Activated gamma-delta T cell (primary cell): Measurements from ENCODE around the gene MYOZ2.

Source experiments
- DNase-seq: peaks from one replicate; lab custom pipeline; 2025; lab: John Stamatoyannopoulos, UW
- total RNA-seq, 2 donors: gene quantifications; one replicate each; lab custom pipeline; 2026; lab: John Stamatoyannopoulos, UW

MYOZ2 gene
- 0 to 0.13 reads per million in 2 donors for total RNA-seq

- no peak for DNase-seq
Measured at GRCh38 chr4:119135721-119136121, at the start of gene MYOZ2. MYOZ2 (plus strand) TSS chr4:119135832; CDS start chr4:119136526, 694 bp downstream.

- no peak for DNase-seq
Measured at GRCh38 chr4:119087121-119087520, 48.5 kb upstream of the MYOZ2 start.

DNA sequence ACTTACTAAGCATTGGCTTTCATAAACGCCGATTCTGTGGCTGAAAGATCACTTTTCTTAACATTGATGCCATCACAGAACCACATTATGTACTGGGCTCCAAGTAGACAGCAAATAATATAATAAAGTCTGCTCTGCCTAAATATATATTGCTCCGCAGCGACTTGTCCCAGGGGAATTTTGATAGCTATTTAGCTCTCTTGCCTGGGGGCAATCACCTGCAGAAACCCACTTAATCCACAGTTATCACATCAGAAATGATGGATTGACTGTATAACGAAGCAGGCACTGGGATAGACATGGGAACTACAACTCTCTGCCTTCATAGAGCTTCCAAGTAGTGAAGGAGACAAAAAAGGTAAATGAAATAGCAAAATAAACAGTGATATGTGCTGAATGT is 48.0 kb upstream of the MYOZ2 start:
- DNase-seq: no peak

DNA sequence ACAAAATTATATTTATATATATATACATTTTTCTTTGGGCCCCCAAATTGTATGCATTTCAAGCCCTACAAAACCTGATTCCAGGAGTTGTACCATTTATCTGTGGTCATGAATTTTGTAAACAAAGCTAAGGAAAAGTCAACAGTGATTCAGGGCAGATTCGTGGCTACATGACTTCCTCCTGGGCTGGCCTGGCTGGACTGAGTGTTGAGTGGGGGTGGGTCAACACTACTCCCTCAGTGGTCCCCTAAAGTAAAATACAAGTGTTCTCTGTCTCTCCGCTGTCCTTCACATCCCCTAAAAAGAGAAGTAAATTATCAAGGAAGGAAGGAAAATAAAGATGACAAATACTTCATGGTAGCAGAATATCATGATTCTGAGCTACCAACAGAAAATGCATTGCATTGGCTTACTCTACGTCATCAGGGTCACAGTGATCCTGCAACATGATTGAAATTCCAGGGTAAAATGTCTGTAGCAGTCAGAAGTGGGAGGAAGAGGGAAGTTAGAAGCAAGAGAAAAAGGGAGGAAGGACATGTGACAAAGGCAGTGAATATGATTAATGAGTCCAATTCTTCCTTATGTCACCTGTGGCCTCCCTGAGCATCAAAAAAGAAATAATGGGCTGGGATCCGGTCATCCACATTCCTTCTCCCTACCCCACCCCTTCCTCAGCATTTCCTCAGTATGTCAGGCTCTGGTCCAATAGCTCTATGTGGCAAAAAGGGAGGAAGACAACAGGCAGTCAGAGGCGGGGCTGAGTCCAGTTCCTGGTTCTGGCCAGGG is 42.4 kb upstream of the MYOZ2 start:
- DNase-seq: no peak

- no peak for DNase-seq
Measured at GRCh38 chr4:119097282-119097900, 38.2 kb upstream of the MYOZ2 start.

GRCh38 chr4:119098306-119098705 is 37.3 kb upstream of the MYOZ2 start:
- no peak for DNase-seq

DNA sequence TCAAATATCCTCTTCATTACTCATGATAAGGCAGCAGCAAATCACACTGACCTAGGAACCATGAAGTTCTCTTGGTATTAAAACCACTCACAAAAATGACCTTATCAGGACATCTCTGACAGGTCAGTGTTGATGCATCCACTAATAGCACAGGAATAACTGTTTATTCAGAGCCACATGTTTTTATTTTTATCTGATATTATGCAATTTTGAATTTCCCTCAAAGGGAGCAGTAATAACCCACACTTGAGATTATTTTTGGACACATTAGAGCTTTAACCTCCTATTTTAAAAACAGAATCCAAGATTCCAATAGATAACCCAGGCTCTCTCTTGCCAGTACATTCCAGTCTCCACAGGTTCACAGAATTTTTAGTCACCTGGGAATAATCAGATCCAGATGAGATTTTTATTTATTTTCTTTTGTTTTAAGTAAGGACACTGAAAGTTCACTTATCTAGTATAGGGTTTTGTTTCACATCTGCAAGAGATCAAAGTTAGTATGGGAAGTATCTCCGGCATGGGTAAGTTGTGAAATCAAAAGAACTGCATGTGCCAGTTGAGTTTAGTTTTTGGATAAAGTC is 36.3 kb upstream of the MYOZ2 start:
- no peak for DNase-seq

DNA sequence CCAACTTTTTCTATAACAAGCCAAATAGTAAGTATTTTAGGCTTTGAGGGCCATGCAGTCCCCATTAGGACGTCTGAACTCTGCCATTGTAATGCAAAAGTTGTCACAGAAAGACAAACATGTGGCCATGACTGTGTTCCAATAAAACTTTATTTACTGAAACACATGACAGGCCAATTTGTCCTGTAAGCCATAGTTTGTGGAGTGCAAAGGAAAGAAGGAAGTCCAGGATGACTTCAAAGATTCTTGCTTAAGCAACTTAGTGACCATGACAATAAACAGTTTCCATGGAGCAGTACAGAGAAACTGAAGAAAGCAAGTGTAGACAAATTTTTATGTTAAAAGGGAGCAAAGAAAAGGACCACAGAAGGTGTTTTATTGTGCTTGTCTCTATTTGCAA is 35.0 kb upstream of the MYOZ2 start:
- no peak for DNase-seq

GRCh38 chr4:119103263-119103662 is 32.4 kb upstream of the MYOZ2 start:
- DNase-seq: no peak

GRCh38 chr4:119104644-119105273 is 30.9 kb upstream of the MYOZ2 start:
- no peak for DNase-seq

DNA sequence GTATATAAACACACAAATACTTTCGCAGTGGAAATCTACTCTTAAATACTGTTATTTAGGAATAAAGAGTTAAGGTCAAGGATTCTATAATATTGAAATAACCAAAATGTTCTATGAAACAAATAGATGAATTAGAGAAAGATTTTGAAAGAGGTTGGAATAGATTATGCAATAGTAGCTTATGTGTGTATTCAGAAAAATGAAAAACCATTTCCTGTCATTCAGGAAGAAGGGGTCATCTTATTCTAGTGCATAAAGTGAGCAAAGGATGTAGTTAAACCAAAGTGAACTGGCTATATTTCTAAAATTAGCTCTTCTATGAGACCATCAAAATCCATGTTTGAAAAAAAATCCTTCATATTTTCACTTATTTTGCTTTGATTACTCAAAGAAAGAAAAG is 30.0 kb upstream of the MYOZ2 start:
- no peak for DNase-seq

- DNase-seq: no peak
Measured at GRCh38 chr4:119106036-119107000, 29.3 kb upstream of the MYOZ2 start.

- no peak for DNase-seq
Measured at GRCh38 chr4:119110121-119110520, 25.5 kb upstream of the MYOZ2 start.

GRCh38 chr4:119111296-119111695 is 24.3 kb upstream of the MYOZ2 start:
- no peak for DNase-seq

DNA sequence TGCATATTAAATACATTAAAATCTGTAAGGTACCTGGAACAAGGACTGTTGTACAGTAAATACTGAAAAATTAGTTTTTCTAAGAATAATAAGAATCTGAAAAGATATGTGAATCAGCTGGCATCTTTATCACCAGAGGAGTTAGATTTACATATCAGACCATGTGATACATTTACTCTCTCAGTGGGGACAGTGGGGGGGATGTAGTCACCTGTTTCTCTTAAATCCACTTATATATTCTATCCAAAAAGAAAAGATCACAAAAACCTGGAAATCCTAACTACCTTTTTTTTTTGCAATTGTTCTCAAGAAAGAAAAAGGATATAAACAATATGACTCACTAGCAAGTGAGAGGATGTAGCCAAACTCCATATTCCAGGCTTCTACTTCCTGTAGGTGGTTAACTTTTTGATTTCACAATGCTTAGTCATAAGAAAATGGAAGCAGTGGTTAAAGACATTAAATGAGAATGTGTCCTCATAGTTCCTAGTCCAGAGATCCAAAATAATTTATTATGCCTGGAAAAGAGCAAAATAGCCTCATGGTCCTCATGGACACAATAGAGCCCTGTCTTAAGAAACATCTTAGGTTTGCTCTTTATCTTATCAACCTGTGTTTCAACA is 22.5 kb upstream of the MYOZ2 start:
- DNase-seq: no peak

GRCh38 chr4:119116021-119116420 is 19.6 kb upstream of the MYOZ2 start:
- DNase-seq: no peak

- no peak for DNase-seq
Measured at GRCh38 chr4:119116925-119117900, 18.4 kb upstream of the MYOZ2 start.

- no peak for DNase-seq
Measured at GRCh38 chr4:119118397-119118796, 17.2 kb upstream of the MYOZ2 start.

GRCh38 chr4:119124352-119124751 is 11.3 kb upstream of the MYOZ2 start:
- no peak for DNase-seq

DNA sequence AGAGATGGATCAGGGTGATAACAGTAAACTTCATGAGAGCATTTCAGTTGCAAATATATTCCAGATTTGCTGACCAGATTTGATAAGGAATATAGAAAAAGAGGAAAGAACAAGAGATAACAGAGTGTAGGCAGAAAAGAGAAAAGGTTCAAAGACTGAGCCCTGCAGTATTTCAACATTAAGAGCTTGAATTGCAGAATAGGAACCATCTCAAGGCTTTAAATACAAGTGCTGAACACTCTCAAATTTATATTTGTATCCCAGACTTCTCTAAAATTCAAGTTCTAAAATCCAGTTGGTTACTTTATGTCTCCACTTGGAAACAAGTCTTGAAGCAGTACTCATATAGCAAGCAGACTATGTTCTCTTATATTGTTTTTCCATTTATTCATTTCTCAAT is 9.7 kb upstream of the MYOZ2 start:
- no peak for DNase-seq
